ENCODE results near the gene C1orf74.

GRCh38 chr1:209737118-209737505 is 47.2 kb downstream of the C1orf74 start:
- TF ChIP-seq CTCF (IDR thresholded peaks at IDR 0.05) (no peak), EP300 (IDR thresholded peaks at IDR 0.05; ENCODE audit: borderline replicate concordance in 1 of 2, low read depth in 1 of 2, low read length in 1 of 2) (no peak)
